Breast epithelium (tissue), 3 donors: ENCODE data around the gene DLG1.

Source experiments
- POLR2AphosphoS5 ChIP-seq, 3 donors: sonication (generic); formaldehyde crosslinking; IDR thresholded peaks; one replicate each; pipeline ENCODE4 v1.6.1; 2017; ENCODE audit warnings: antibody characterized with exemption in 3 of 3
- TF ChIP-seq, protein P1 (sequence below), 3 donors: fragments of 450-650 bp; IDR thresholded peaks; one replicate each; pipeline ENCODE4 v1.5.1; 2016 to 2017; ENCODE audit warnings: antibody characterized with exemption in 3 of 3, mild to moderate bottlenecking in 3 of 3, moderate library complexity in 3 of 3

DNA sequence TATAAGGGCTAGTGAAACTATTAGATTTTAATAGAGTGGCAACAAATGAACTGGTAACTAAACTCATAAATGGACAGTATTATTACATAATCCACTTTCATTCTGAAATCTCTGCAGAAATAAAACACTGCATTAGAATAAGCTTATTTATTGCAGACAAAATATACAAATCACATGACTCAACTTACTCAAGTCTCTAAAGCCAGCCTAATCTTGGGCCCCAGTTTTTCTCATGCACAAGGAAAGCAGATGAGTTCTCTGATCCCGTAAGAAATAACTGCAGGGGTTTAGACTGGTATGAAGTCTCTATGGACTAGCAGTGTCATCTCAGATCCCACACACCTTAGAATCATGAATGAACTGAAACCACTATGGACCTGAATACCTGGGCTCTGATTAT is 5.8 kb downstream of the DLG1 start:
- TF ChIP-seq, protein P1, sequence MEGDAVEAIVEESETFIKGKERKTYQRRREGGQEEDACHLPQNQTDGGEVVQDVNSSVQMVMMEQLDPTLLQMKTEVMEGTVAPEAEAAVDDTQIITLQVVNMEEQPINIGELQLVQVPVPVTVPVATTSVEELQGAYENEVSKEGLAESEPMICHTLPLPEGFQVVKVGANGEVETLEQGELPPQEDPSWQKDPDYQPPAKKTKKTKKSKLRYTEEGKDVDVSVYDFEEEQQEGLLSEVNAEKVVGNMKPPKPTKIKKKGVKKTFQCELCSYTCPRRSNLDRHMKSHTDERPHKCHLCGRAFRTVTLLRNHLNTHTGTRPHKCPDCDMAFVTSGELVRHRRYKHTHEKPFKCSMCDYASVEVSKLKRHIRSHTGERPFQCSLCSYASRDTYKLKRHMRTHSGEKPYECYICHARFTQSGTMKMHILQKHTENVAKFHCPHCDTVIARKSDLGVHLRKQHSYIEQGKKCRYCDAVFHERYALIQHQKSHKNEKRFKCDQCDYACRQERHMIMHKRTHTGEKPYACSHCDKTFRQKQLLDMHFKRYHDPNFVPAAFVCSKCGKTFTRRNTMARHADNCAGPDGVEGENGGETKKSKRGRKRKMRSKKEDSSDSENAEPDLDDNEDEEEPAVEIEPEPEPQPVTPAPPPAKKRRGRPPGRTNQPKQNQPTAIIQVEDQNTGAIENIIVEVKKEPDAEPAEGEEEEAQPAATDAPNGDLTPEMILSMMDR (IDR thresholded peaks at IDR 0.05), result no peak
- TF ChIP-seq POLR2AphosphoS5 (IDR thresholded peaks at IDR 0.05), result no peak
